Glutamatergic neuron (in vitro differentiated cells): Measurements from ENCODE around the gene KLF8. TPM values are rescaled to one million over a fixed set of nuclear protein-coding genes. Genes with fewer than 3 reads are reported as not detected.

Experiments
- DNase-seq: peaks from one replicate; pipeline ENCODE4 v3.0.0; 2022
- H3K27ac Mint-ChIP-seq: one replicate; pipeline ENCODE4 v1.8.0; 2020; ENCODE audit warnings: mild to moderate bottlenecking, mixed read lengths, inconsistent platforms; ENCODE audit not compliant: unreplicated experiment
- H3K27me3 Mint-ChIP-seq: one replicate; pipeline ENCODE4 v1.8.0; 2020; ENCODE audit warnings: mild to moderate bottlenecking, moderate library complexity, mixed read lengths, inconsistent platforms; ENCODE audit not compliant: unreplicated experiment
- H3K36me3 Mint-ChIP-seq: one replicate; pipeline ENCODE4 v1.8.0; 2020; ENCODE audit warnings: mild to moderate bottlenecking, mixed read lengths, inconsistent platforms; ENCODE audit not compliant: unreplicated experiment
- H3K4me1 Mint-ChIP-seq: one replicate; pipeline ENCODE4 v1.8.0; 2020; ENCODE audit warnings: mild to moderate bottlenecking, low read depth, mixed read lengths, inconsistent platforms; ENCODE audit not compliant: unreplicated experiment
- H3K4me3 Mint-ChIP-seq: one replicate; pipeline ENCODE4 v1.8.0; 2020; ENCODE audit warnings: mild to moderate bottlenecking, mixed read lengths, inconsistent platforms; ENCODE audit not compliant: unreplicated experiment
- H3K9me3 Mint-ChIP-seq: one replicate; pipeline ENCODE4 v1.8.0; 2020; ENCODE audit warnings: mild to moderate bottlenecking, moderate library complexity, mixed read lengths, inconsistent platforms; ENCODE audit not compliant: unreplicated experiment
- CTCF ChIP-seq: fragments of 200-600 bp; sonication (generic); IDR thresholded peaks from one replicate; pipeline ENCODE4 v1.5.0; 2021; ENCODE audit not compliant: partially characterized antibody, unreplicated experiment
- total RNA-seq: library from RNA; stranded (reverse); fragmentation: NEBNext Ultra II Directional; extraction: Animal tissue kit (Norgen Biotek cat#: 25700); gene quantifications from one replicate; pipeline ENCODE4 v1.2.1, GENCODE V29; 2021; ENCODE audit not compliant: unreplicated experiment

Gene KLF8
- total RNA-seq, 1 donor from 2014 or later, result 9.4 TPM

- H3K27me3 Mint-ChIP-seq, result no peaks in the 10 kb centered on the region
- DNase-seq, result no peak
- H3K4me1 Mint-ChIP-seq, result no peaks in the 10 kb centered on the region
- H3K4me3 Mint-ChIP-seq, result no peak overlapping the region
- no peak overlapping the region for H3K27ac Mint-ChIP-seq
- no peaks in the 10 kb centered on the region for H3K9me3 Mint-ChIP-seq
- H3K36me3 Mint-ChIP-seq, result no peaks in the 10 kb centered on the region
- TF ChIP-seq CTCF, result no peak
Observed at GRCh38 chrX:56314334-56314733, 82.2 kb downstream of the KLF8 start.

DNA sequence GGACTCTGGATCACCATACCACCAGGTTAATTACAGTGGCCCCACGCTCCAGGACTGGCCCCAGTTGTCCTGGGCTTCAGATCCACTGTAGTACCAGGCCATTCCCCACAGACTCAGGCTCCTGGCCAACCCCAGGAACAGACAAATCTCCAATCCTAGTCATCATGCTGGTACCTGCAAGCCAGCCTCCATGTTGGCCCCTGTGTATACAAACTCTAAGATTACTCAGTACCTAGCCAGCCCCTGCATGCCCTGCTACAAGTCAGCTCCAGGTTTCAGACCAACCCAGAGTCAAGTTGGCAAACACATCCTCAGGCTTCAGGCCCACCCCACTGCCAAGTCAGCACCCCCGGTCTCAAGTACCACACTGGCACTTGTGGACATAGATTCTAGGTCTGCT lies 85.9 kb downstream of the KLF8 start:
- DNase-seq, result no peak
- no peaks in the 10 kb centered on the region for H3K36me3 Mint-ChIP-seq
- H3K4me1 Mint-ChIP-seq, result no peaks in the 10 kb centered on the region
- no peaks in the 10 kb centered on the region for H3K9me3 Mint-ChIP-seq
- no peaks in the 10 kb centered on the region for H3K27me3 Mint-ChIP-seq
- TF ChIP-seq CTCF, result no peak
- H3K4me3 Mint-ChIP-seq, result no peak overlapping the region
- H3K27ac Mint-ChIP-seq, result no peak overlapping the region

DNA sequence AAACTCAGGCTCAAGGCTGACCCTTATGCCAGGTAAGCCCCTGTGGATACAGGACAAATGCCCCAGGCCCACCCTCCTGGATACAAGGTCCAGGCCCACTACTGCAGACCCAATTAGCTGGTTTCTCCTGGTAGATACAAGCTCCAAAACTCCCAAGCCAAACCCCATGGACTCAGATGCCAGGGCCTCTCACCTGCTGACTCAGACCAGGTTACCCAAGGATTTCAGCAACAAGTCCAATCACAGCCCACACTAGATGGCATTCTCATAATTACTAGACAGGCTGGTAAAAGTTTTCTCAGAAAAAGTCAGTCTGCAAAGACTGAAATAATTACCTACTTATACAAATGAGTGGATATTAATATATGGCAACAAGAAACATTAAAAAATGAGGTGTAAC lies 87.0 kb downstream of the KLF8 start:
- Mint-ChIP-seq H3K27ac (no peak overlapping the region), H3K36me3 (no peaks in the 10 kb centered on the region), H3K9me3 (no peaks in the 10 kb centered on the region), H3K27me3 (no peaks in the 10 kb centered on the region), H3K4me3 (no peak overlapping the region), H3K4me1 (no peaks in the 10 kb centered on the region)
- TF ChIP-seq CTCF, result no peak
- no peak for DNase-seq
